ENCODE measurements around the gene CYSTM1. TPM values are rescaled to one million over a fixed set of nuclear protein-coding genes. Genes with fewer than 3 reads are reported as not detected.

Gene CYSTM1
- total RNA-seq, 2 experiments from 2014 or later, result 7.2 to 7.4 TPM

GRCh38 chr5:140136624-140137023 lies 38.4 kb upstream of the CYSTM1 start:
- TF ChIP-seq CTCF (IDR thresholded peaks at IDR 0.05), result no peak
- Mint-ChIP-seq H3K9me3 (no peaks in the 10 kb centered on the region), H3K36me3 (ENCODE audit: low read depth) (no peaks in the 10 kb centered on the region), H3K4me3 (no peak overlapping the region), H3K27me3 (no peaks in the 10 kb centered on the region), H3K27ac (no peak overlapping the region), H3K4me1 (ENCODE audit: low read depth) (peaks cover 37% of the 10 kb centered on the region)
- Histone ChIP-seq H3K4me1 (ENCODE audit: insufficient read depth, low read length) (peaks cover 8% of the 10 kb centered on the region), H3K36me3 (ENCODE audit: insufficient read depth, low read length) (no peaks in the 10 kb centered on the region), H3K27ac (ENCODE audit: low read depth in 1 of 2, low read length in 2 of 2) (no peak overlapping the region), H3K4me3 (ENCODE audit: low read length) (no peak overlapping the region), H3K9me3 (ENCODE audit: control insufficient read depth in 1 of 2, insufficient read depth in 1 of 2, low read length in 2 of 2) (no peaks in the 10 kb centered on the region), H3K27me3 (ENCODE audit: control insufficient read depth in 1 of 2, insufficient read depth in 2 of 2, low read length in 2 of 2) (no peaks in the 10 kb centered on the region)
- intact Hi-C loops (cut with DNase I, micrococcal nuclease), result no loop called here
- POLR2A ChIA-PET, result interaction anchor here (1.7 kb wide), 1 partner anchor 16 kb away, joined by 4 read pairs; no protein-coding TSS in a partner anchor
- ATAC-seq (ENCODE audit: poor library complexity) (no peak), DNase-seq (no peak)
- CTCF ChIA-PET, result no interaction called here

GRCh38 chr5:140140435-140140834 lies 34.6 kb upstream of the CYSTM1 start:
- H3K27ac Mint-ChIP-seq, result no peak overlapping the region
- H3K9me3 Mint-ChIP-seq, result no peaks in the 10 kb centered on the region
- peaks cover 22% of the 10 kb centered on the region for H3K4me1 Mint-ChIP-seq (ENCODE audit: low read depth)
- intact Hi-C loops (cut with DNase I, micrococcal nuclease), result loop anchor here in 1 of 2 experiments (5.0 kb wide), 1 partner anchor 33 kb away; no protein-coding TSS in a partner anchor
- CTCF ChIA-PET, result interaction anchor here (1.0 kb wide), 1 partner anchor 14 kb away, joined by 3 read pairs; no protein-coding TSS in a partner anchor
- no peak overlapping the region for H3K4me3 ChIP-seq (ENCODE audit: low read length)
- no peak overlapping the region for H3K4me3 Mint-ChIP-seq
- ATAC-seq (ENCODE audit: poor library complexity), result no peak
- H3K27me3 Mint-ChIP-seq, result peaks cover 14% of the 10 kb centered on the region
- no peaks in the 10 kb centered on the region for H3K36me3 Mint-ChIP-seq (ENCODE audit: low read depth)
- no peak for DNase-seq
- H3K27ac ChIP-seq (ENCODE audit: low read depth in 1 of 2, low read length in 2 of 2), result no peak overlapping the region
- TF ChIP-seq CTCF (IDR thresholded peaks at IDR 0.05), result no peak
- H3K36me3 ChIP-seq (ENCODE audit: insufficient read depth, low read length), result no peaks in the 10 kb centered on the region
- POLR2A ChIA-PET, result no interaction called here
- H3K27me3 ChIP-seq (ENCODE audit: control insufficient read depth in 1 of 2, insufficient read depth in 2 of 2, low read length in 2 of 2), result peaks cover 6 to 7% of the 10 kb centered on the region in 2 experiments
- H3K4me1 ChIP-seq (ENCODE audit: insufficient read depth, low read length), result peaks cover 18% of the 10 kb centered on the region
- H3K9me3 ChIP-seq (ENCODE audit: control insufficient read depth in 1 of 2, insufficient read depth in 1 of 2, low read length in 2 of 2), result no peaks in the 10 kb centered on the region

- H3K4me3 ChIP-seq (ENCODE audit: low read length), result no peak overlapping the region
- no peaks in the 10 kb centered on the region for H3K36me3 ChIP-seq (ENCODE audit: insufficient read depth, low read length)
- peaks cover 26% of the 10 kb centered on the region for H3K4me1 ChIP-seq (ENCODE audit: insufficient read depth, low read length)
- intact Hi-C loops (cut with DNase I, micrococcal nuclease), result loop anchor here in 1 of 2 experiments (5.0 kb wide), 1 partner anchor 34 kb away; no protein-coding TSS in a partner anchor
- Mint-ChIP-seq H3K9me3 (no peaks in the 10 kb centered on the region), H3K27me3 (peaks cover 17% of the 10 kb centered on the region), H3K36me3 (ENCODE audit: low read depth) (no peaks in the 10 kb centered on the region), H3K4me3 (no peak overlapping the region), H3K27ac (no peak overlapping the region), H3K4me1 (ENCODE audit: low read depth) (peaks cover 25% of the 10 kb centered on the region)
- no peak overlapping the region for H3K27ac ChIP-seq (ENCODE audit: low read depth in 1 of 2, low read length in 2 of 2)
- no peaks in the 10 kb centered on the region for H3K9me3 ChIP-seq (ENCODE audit: control insufficient read depth in 1 of 2, insufficient read depth in 1 of 2, low read length in 2 of 2)
- DNase-seq (no peak), ATAC-seq (ENCODE audit: poor library complexity) (no peak)
- no peak for TF ChIP-seq CTCF (IDR thresholded peaks at IDR 0.05)
- CTCF ChIA-PET, result interaction anchor here (1.0 kb wide), 1 partner anchor 28 kb away, joined by 3 read pairs; the partner anchor contains the start of gene PURA
- H3K27me3 ChIP-seq (ENCODE audit: control insufficient read depth in 1 of 2, insufficient read depth in 2 of 2, low read length in 2 of 2), result peaks cover 12 to 15% of the 10 kb centered on the region in 2 experiments
- POLR2A ChIA-PET, result no interaction called here
Measured at GRCh38 chr5:140141241-140141640, 33.7 kb upstream of the CYSTM1 start.
